ENCODE measurements around the gene NUMB.

Gene NUMB

GRCh38 chr14:73244541-73245290 lies 213.6 kb downstream of the NUMB start:
- Histone ChIP-seq H3K4me3 (ENCODE audit: control insufficient read depth in 1 of 7, extremely low read depth in 1 of 7, insufficient read depth in 4 of 7, low read depth in 2 of 7, low read length in 6 of 7) (peak overlapping the region in 4 of 7 experiments; percentile 62 to 79 (median 68)), H3K9me3 (ENCODE audit: control extremely low read depth in 1 of 5, control insufficient read depth in 4 of 5, insufficient read depth in 2 of 5, low read depth in 1 of 5, low read length in 4 of 5) (no peaks in the 10 kb centered on the region), H3K27ac (ENCODE audit: insufficient read depth in 1 of 2, low read depth in 1 of 2, low read length in 2 of 2, poor library complexity in 1 of 2, severe bottlenecking in 2 of 2) (no peak overlapping the region), H3K36me3 (ENCODE audit: control insufficient read depth in 4 of 4, insufficient read depth in 4 of 4, low read length in 3 of 4) (no peaks in the 10 kb centered on the region), H3K27me3 (replicated peaks in 2 of 5; ENCODE audit: control insufficient read depth in 4 of 5, insufficient read depth in 5 of 5, low read length in 4 of 5) (peaks cover 0 to 25% (median 11%) of the 10 kb centered on the region in 5 experiments), H3K4me1 (ENCODE audit: control extremely low read depth in 1 of 4, control insufficient read depth in 4 of 4, insufficient read depth in 4 of 4, low read length in 3 of 4) (peaks cover 2 to 67% (median 56%) of the 10 kb centered on the region in 4 experiments)
- ChIA-PET CTCF (interaction anchor here (2.3 kb wide), 1 partner anchor 12 kb away, joined by 5 read pairs; no protein-coding TSS in a partner anchor), POLR2A (interaction anchor here (0.5 to 0.6 kb wide), 2 partner anchors 44 to 98 kb away, joined by 3 to 4 read pairs; no protein-coding TSS in a partner anchor)
- 42% methylated on average over 7 of the region's 14 CpGs for WGBS (ENCODE audit: insufficient coverage)
- peak in 2 of 3 donors; percentile 70 to 80 for DNase-seq

DNA sequence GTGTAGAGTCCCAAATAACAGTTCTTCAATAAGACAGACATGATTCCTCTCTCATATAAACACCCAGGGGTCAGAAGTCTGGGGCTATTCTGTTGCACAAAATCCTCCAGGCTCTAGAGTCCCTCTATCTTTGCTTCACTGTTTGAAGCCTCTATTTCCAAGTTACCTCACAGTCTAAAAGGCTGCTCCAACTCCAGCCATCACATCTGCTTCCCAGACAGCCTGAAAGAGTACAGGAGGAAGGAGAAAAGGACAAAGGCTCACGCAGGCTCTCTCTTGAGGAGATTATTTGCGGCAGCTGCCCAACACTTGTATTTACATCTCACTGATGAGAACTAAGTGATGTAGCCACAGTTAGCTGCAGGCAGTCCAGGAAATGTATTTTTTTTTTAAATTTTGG lies 214.6 kb downstream of the NUMB start:
- H3K27me3 ChIP-seq (replicated peaks in 2 of 5; ENCODE audit: control insufficient read depth in 4 of 5, insufficient read depth in 5 of 5, low read length in 4 of 5) = peaks cover 0 to 34% (median 16%) of the 10 kb centered on the region in 5 experiments
- H3K36me3 ChIP-seq (ENCODE audit: control insufficient read depth in 4 of 4, insufficient read depth in 4 of 4, low read length in 3 of 4) = no peaks in the 10 kb centered on the region
- POLR2A ChIA-PET = no interaction called here
- CTCF ChIA-PET = interaction anchor here (2.3 kb wide), 1 partner anchor 11 kb away, joined by 5 read pairs; no protein-coding TSS in a partner anchor
- H3K9me3 ChIP-seq (ENCODE audit: control extremely low read depth in 1 of 5, control insufficient read depth in 4 of 5, insufficient read depth in 2 of 5, low read depth in 1 of 5, low read length in 4 of 5) = no peaks in the 10 kb centered on the region
- H3K4me1 ChIP-seq (ENCODE audit: control extremely low read depth in 1 of 4, control insufficient read depth in 4 of 4, insufficient read depth in 4 of 4, low read length in 3 of 4) = peaks cover 2 to 72% (median 62%) of the 10 kb centered on the region in 4 experiments
- WGBS (ENCODE audit: insufficient coverage) = no CpG with 5 or more reads among the region's 2 CpGs
- H3K27ac ChIP-seq (ENCODE audit: insufficient read depth in 1 of 2, low read depth in 1 of 2, low read length in 2 of 2, poor library complexity in 1 of 2, severe bottlenecking in 2 of 2) = no peak overlapping the region
- DNase-seq = no peak
- no peak overlapping the region for H3K4me3 ChIP-seq (ENCODE audit: control insufficient read depth in 1 of 7, extremely low read depth in 1 of 7, insufficient read depth in 4 of 7, low read depth in 2 of 7, low read length in 6 of 7)

- no peaks in the 10 kb centered on the region for H3K36me3 ChIP-seq (ENCODE audit: control insufficient read depth in 4 of 4, insufficient read depth in 4 of 4, low read length in 3 of 4)
Measured at GRCh38 chr14:73243341-73243740, 215.0 kb downstream of the NUMB start.

DNA sequence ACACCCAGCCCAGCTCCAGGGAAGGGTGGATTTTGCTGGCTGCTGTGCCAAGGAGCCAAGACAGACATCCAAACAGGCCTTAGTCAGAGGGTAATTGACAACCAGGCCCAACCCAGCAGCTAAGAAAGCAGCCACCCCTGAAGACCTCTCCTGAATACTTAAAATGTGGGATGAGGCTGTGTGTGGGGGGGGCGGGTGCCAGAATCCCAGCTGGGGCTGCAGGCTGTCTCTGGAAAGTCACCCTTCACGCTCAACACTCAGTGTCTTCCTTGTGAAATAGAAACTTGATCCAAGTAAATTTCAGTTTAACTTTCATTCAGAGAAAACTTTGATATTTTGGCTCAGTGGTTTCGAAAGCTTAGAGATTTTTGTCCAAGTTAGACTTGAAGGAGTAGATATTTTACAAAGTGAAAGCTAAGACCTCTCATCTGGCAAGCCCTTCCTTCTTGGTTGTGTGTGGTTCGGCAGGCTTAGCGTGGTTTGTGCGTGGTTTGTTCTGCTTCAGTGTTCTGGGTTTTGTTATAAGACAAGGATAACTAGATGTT lies 215.9 kb downstream of the NUMB start:
- Histone ChIP-seq H3K4me1 (ENCODE audit: control extremely low read depth in 1 of 4, control insufficient read depth in 4 of 4, insufficient read depth in 4 of 4, low read length in 3 of 4) (peaks cover 2 to 84% (median 74%) of the 10 kb centered on the region in 4 experiments), H3K36me3 (ENCODE audit: control insufficient read depth in 4 of 4, insufficient read depth in 4 of 4, low read length in 3 of 4) (no peaks in the 10 kb centered on the region), H3K27ac (ENCODE audit: insufficient read depth in 1 of 2, low read depth in 1 of 2, low read length in 2 of 2, poor library complexity in 1 of 2, severe bottlenecking in 2 of 2) (no peak overlapping the region), H3K27me3 (replicated peaks in 2 of 5; ENCODE audit: control insufficient read depth in 4 of 5, insufficient read depth in 5 of 5, low read length in 4 of 5) (peaks cover 0 to 47% (median 23%) of the 10 kb centered on the region in 5 experiments), H3K9me3 (ENCODE audit: control extremely low read depth in 1 of 5, control insufficient read depth in 4 of 5, insufficient read depth in 2 of 5, low read depth in 1 of 5, low read length in 4 of 5) (no peaks in the 10 kb centered on the region), H3K4me3 (ENCODE audit: control insufficient read depth in 1 of 7, extremely low read depth in 1 of 7, insufficient read depth in 4 of 7, low read depth in 2 of 7, low read length in 6 of 7) (peak overlapping the region in 1 of 7 experiments; percentile 7)
- POLR2A ChIA-PET = no interaction called here
- CTCF ChIA-PET = no interaction called here
- WGBS (ENCODE audit: insufficient coverage) = 72% methylated on average over 4 of the region's 6 CpGs
- peak in 2 of 3 donors; percentile 66 to 70 for DNase-seq

More at GRCh38 chr14:73243341-73243740, 215.0 kb downstream of the NUMB start:
- no peak for DNase-seq
- ChIA-PET CTCF (no interaction called here), POLR2A (no interaction called here)
- peaks cover 0 to 38% (median 20%) of the 10 kb centered on the region in 5 experiments for H3K27me3 ChIP-seq (replicated peaks in 2 of 5; ENCODE audit: control insufficient read depth in 4 of 5, insufficient read depth in 5 of 5, low read length in 4 of 5)
- no peak overlapping the region for H3K27ac ChIP-seq (ENCODE audit: insufficient read depth in 1 of 2, low read depth in 1 of 2, low read length in 2 of 2, poor library complexity in 1 of 2, severe bottlenecking in 2 of 2)
- H3K4me3 ChIP-seq (ENCODE audit: control insufficient read depth in 1 of 7, extremely low read depth in 1 of 7, insufficient read depth in 4 of 7, low read depth in 2 of 7, low read length in 6 of 7) = no peak overlapping the region
- no peaks in the 10 kb centered on the region for H3K9me3 ChIP-seq (ENCODE audit: control extremely low read depth in 1 of 5, control insufficient read depth in 4 of 5, insufficient read depth in 2 of 5, low read depth in 1 of 5, low read length in 4 of 5)
- WGBS (ENCODE audit: insufficient coverage) = 0% methylated on average over 1 of the region's 3 CpGs
- peaks cover 2 to 75% (median 65%) of the 10 kb centered on the region in 4 experiments for H3K4me1 ChIP-seq (ENCODE audit: control extremely low read depth in 1 of 4, control insufficient read depth in 4 of 4, insufficient read depth in 4 of 4, low read length in 3 of 4)

- ChIA-PET POLR2A (interaction anchor here (1.5 kb wide), 1 partner anchor 10 kb away, joined by 5 read pairs; no protein-coding TSS in a partner anchor), CTCF (interaction anchor here (1.1 kb wide), 1 partner anchor 11 kb away, joined by 4 read pairs; no protein-coding TSS in a partner anchor)
- no peaks in the 10 kb centered on the region for H3K36me3 ChIP-seq (ENCODE audit: control insufficient read depth in 4 of 4, insufficient read depth in 4 of 4, low read length in 3 of 4)
- WGBS (ENCODE audit: insufficient coverage) = 98% methylated on average over 18 of the region's 19 CpGs
- DNase-seq = no peak
- H3K9me3 ChIP-seq (ENCODE audit: control extremely low read depth in 1 of 5, control insufficient read depth in 4 of 5, insufficient read depth in 2 of 5, low read depth in 1 of 5, low read length in 4 of 5) = no peaks in the 10 kb centered on the region
- no peak overlapping the region for H3K27ac ChIP-seq (ENCODE audit: insufficient read depth in 1 of 2, low read depth in 1 of 2, low read length in 2 of 2, poor library complexity in 1 of 2, severe bottlenecking in 2 of 2)
- peaks cover 2 to 87% (median 78%) of the 10 kb centered on the region in 4 experiments for H3K4me1 ChIP-seq (ENCODE audit: control extremely low read depth in 1 of 4, control insufficient read depth in 4 of 4, insufficient read depth in 4 of 4, low read length in 3 of 4)
- no peak overlapping the region for H3K4me3 ChIP-seq (ENCODE audit: control insufficient read depth in 1 of 7, extremely low read depth in 1 of 7, insufficient read depth in 4 of 7, low read depth in 2 of 7, low read length in 6 of 7)
- H3K27me3 ChIP-seq (replicated peaks in 2 of 5; ENCODE audit: control insufficient read depth in 4 of 5, insufficient read depth in 5 of 5, low read length in 4 of 5) = peaks cover 0 to 56% (median 31%) of the 10 kb centered on the region in 5 experiments
Measured at GRCh38 chr14:73241481-73242165, 216.7 kb downstream of the NUMB start.

DNA sequence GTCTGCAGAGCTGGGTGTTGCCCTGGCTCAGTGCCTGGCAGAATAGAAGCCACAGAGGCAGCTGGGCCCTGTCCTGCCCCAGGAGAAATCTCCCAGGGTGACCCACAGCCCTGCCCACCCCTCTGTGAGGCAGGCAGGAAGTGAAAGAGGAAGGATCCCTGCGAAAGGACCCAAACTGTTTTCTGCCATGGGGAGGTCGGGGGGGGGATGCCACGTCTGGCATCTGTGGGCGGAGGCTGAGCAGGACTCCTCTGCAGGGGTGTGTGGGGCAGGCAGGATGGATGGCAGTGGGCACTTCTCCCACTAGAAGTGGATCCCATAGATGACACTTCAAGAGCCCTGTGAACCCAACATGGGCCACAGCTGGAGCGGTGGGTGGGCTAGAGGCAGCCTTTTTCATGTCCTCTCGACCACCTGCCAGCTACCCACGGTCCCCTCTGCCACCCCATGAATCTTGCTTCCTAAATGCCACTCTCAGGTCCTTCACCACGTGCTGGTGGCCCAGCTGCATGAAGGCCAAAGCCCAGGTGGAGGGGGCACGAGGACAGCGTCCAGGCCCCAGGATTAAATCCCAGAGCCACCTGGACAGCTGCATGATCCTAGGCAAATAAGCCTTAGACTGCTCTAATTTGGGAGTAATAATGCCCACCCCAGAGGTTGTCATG lies 217.4 kb downstream of the NUMB start:
- peak in 2 of 3 donors; percentile 28 to 38 for DNase-seq
- peaks cover 0 to 62% (median 37%) of the 10 kb centered on the region in 5 experiments for H3K27me3 ChIP-seq (replicated peaks in 2 of 5; ENCODE audit: control insufficient read depth in 4 of 5, insufficient read depth in 5 of 5, low read length in 4 of 5)
- H3K36me3 ChIP-seq (ENCODE audit: control insufficient read depth in 4 of 4, insufficient read depth in 4 of 4, low read length in 3 of 4) = no peaks in the 10 kb centered on the region
- H3K9me3 ChIP-seq (ENCODE audit: control extremely low read depth in 1 of 5, control insufficient read depth in 4 of 5, insufficient read depth in 2 of 5, low read depth in 1 of 5, low read length in 4 of 5) = no peaks in the 10 kb centered on the region
- H3K27ac ChIP-seq (ENCODE audit: insufficient read depth in 1 of 2, low read depth in 1 of 2, low read length in 2 of 2, poor library complexity in 1 of 2, severe bottlenecking in 2 of 2) = no peak overlapping the region
- ChIA-PET POLR2A (interaction anchor here (1.5 kb wide), 1 partner anchor 9 kb away, joined by 5 read pairs; no protein-coding TSS in a partner anchor), CTCF (interaction anchor here (1.1 to 1.2 kb wide), 2 partner anchors 9 to 10 kb away, joined by 4 read pairs; no protein-coding TSS in a partner anchor)
- peaks cover 2 to 80% (median 74%) of the 10 kb centered on the region in 4 experiments for H3K4me1 ChIP-seq (ENCODE audit: control extremely low read depth in 1 of 4, control insufficient read depth in 4 of 4, insufficient read depth in 4 of 4, low read length in 3 of 4)
- 52% methylated on average over 10 of the region's 10 CpGs for WGBS (ENCODE audit: insufficient coverage)
- H3K4me3 ChIP-seq (ENCODE audit: control insufficient read depth in 1 of 7, extremely low read depth in 1 of 7, insufficient read depth in 4 of 7, low read depth in 2 of 7, low read length in 6 of 7) = no peak overlapping the region
